Uterus (tissue), 4 donors: ENCODE data around the gene CDX1. TPM values are rescaled to one million over a fixed set of nuclear protein-coding genes. Genes with fewer than 3 reads are reported as not detected.

Experiments
- DNase-seq, 2 donors: peaks; one replicate each; pipeline ENCODE4 v3.0.0-alpha.2; 2019 to 2020
- H3K27ac ChIP-seq, 2 donors: fragments of 200-600 bp; sonication (generic); 1 replicate in 1 of 2; 2 replicates in 1 of 2; pipeline ENCODE4 v1.5.1; 2016 to 2018
- H3K27me3 ChIP-seq, 2 donors: fragments of 200-600 bp; sonication (generic); one replicate each; pipeline ENCODE4 v1.5.1; 2018 to 2019; ENCODE audit warnings: control low read depth in 1 of 2
- H3K36me3 ChIP-seq, 2 donors: fragments of 200-600 bp; sonication (generic); one replicate each; pipeline ENCODE4 v1.5.1; 2019; ENCODE audit warnings: control low read depth in 1 of 2
- H3K4me1 ChIP-seq, 2 donors: fragments of 200-600 bp; sonication (generic); one replicate each; pipeline ENCODE4 v1.5.1; 2018 to 2019; ENCODE audit warnings: control low read depth in 1 of 2
- H3K4me3 ChIP-seq, 2 donors: fragments of 200-600 bp; sonication (generic); 1 replicate in 1 of 2; 2 replicates in 1 of 2; pipeline ENCODE4 v1.5.1; 2018 to 2019; ENCODE audit warnings: mild to moderate bottlenecking in 1 of 2
- H3K9me3 ChIP-seq, 2 donors: fragments of 200-600 bp; sonication (generic); one replicate each; pipeline ENCODE4 v1.5.1; 2019; ENCODE audit warnings: control low read depth in 1 of 2
- POLR2A ChIP-seq, 2 donors: fragments of 450-650 bp; IDR thresholded peaks; one replicate each; pipeline ENCODE4 v1.6.1; 2016; ENCODE audit warnings: antibody characterized with exemption in 2 of 2, mild to moderate bottlenecking in 1 of 2, moderate library complexity in 1 of 2
- intact Hi-C: fragments of 100-400 bp; cut with DNase I; formaldehyde crosslinking; loops from one replicate; pipeline ENCODE4 v1.15.1; 2023; ENCODE audit warnings: low total_unique reads
- total RNA-seq, 4 donors: library from RNA; depleted of rRNA in 3 of 4; stranded (reverse); fragments of >200 nt in 3 of 4; gene quantifications; one replicate each; pipeline versions ENCODE4 v1.1.0 to v1.2.4, GENCODE V29; 2014 to 2023
- TF ChIP-seq, protein P1 (sequence below), 4 experiments: fragments of 200-600 bp in 2 of 4; fragments of 450-650 bp in 2 of 4; sonication (generic) in 2 of 4; IDR thresholded peaks; one replicate each; pipeline ENCODE4 v1.5.1; 2016 to 2019; ENCODE audit warnings: antibody characterized with exemption in 4 of 4, mild to moderate bottlenecking in 2 of 4, moderate library complexity in 1 of 4
- donor health status: DM: yes; HTN: yes; CAD: no.

CDX1 gene
- total RNA-seq, 4 donors from 2014 or later: 0.29 to 0.77 (median 0.38) TPM

DNA sequence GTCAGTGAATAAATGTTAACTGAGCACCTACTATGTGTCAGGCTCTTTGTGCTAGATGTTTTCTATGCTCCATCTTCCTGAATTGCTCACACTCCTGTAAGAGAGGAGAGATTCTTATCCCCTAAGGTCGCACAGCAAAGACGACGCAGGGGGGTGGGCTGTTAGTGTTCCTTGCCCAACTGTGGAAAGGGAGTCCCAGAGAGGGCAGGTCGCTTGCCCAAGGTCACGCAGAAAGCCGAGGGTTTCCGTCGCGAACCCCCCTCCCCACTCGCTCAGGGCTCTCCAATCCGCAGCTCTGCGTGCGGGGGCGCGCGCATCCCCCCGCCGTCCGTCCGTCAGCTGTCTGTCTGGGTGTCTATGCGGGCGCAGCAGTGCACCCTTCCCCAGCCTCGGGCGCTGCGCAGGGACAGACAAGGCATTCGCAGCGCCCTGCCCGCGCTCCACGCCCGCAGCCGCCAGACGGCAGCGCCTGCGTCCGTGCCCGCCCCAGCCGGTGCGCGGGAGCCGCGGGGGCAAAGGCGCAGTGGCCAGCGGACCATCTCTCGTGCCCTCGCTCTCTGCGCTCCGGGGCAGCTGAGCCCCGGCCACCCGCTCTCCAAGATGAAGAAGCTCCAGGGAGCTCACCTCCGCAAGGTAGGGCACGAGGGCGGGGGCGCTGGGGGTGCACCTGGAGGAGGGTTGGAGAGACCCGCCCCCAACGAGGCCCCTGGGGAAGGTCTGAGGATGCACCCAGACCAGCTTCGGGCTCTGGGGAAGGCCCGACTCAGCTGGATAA is 23.3 kb downstream of the CDX1 start, which contains the start of gene SLC6A7:
SLC6A7 (plus strand) TSS at position 335 of the 775 bp plus-strand sequence; CDS start at position 601, 266 bp downstream.
- no peak for DNase-seq
- Histone ChIP-seq H3K27ac (no peak within 1 kb of the TSS), H3K4me1 (peaks cover 0 to 4% of the 10 kb centered on the region in 2 donors), H3K4me3 (no peak within 1 kb of the TSS), H3K36me3 (no peaks in the 10 kb centered on the region), H3K27me3 (peaks cover 0 to 14% of the 10 kb centered on the region in 2 donors), H3K9me3 (no peaks in the 10 kb centered on the region)
- intact Hi-C loops: no loop called here
- TF ChIP-seq, protein P1, sequence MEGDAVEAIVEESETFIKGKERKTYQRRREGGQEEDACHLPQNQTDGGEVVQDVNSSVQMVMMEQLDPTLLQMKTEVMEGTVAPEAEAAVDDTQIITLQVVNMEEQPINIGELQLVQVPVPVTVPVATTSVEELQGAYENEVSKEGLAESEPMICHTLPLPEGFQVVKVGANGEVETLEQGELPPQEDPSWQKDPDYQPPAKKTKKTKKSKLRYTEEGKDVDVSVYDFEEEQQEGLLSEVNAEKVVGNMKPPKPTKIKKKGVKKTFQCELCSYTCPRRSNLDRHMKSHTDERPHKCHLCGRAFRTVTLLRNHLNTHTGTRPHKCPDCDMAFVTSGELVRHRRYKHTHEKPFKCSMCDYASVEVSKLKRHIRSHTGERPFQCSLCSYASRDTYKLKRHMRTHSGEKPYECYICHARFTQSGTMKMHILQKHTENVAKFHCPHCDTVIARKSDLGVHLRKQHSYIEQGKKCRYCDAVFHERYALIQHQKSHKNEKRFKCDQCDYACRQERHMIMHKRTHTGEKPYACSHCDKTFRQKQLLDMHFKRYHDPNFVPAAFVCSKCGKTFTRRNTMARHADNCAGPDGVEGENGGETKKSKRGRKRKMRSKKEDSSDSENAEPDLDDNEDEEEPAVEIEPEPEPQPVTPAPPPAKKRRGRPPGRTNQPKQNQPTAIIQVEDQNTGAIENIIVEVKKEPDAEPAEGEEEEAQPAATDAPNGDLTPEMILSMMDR (IDR thresholded peaks at IDR 0.05): no peak
- no peak for TF ChIP-seq POLR2A (IDR thresholded peaks at IDR 0.05)

- TF ChIP-seq, protein P1 (IDR thresholded peaks at IDR 0.05): no peak
- TF ChIP-seq POLR2A (IDR thresholded peaks at IDR 0.05): no peak
- Histone ChIP-seq H3K9me3 (no peaks in the 10 kb centered on the region), H3K4me1 (peaks cover 0 to 4% of the 10 kb centered on the region in 2 donors), H3K27ac (no peak overlapping the region), H3K4me3 (no peak overlapping the region), H3K27me3 (peaks cover 0 to 14% of the 10 kb centered on the region in 2 donors), H3K36me3 (no peaks in the 10 kb centered on the region)
- no peak for DNase-seq
- intact Hi-C loops: no loop called here
Measured at GRCh38 chr5:150190503-150190979, 24.0 kb downstream of the CDX1 start.

- H3K4me1 ChIP-seq: peaks cover 0 to 4% of the 10 kb centered on the region in 2 donors
- peaks cover 0 to 14% of the 10 kb centered on the region in 2 donors for H3K27me3 ChIP-seq
- no peaks in the 10 kb centered on the region for H3K36me3 ChIP-seq
- H3K27ac ChIP-seq: no peak overlapping the region
- H3K4me3 ChIP-seq: no peak overlapping the region
- DNase-seq: no peak
- H3K9me3 ChIP-seq: no peaks in the 10 kb centered on the region
- intact Hi-C loops: no loop called here
- TF ChIP-seq, protein P1 (IDR thresholded peaks at IDR 0.05): no peak
- no peak for TF ChIP-seq POLR2A (IDR thresholded peaks at IDR 0.05)
Measured at GRCh38 chr5:150190987-150191386, 24.4 kb downstream of the CDX1 start.

- no peak for DNase-seq
- Histone ChIP-seq H3K36me3 (no peaks in the 10 kb centered on the region), H3K27me3 (peaks cover 0 to 14% of the 10 kb centered on the region in 2 donors), H3K9me3 (no peaks in the 10 kb centered on the region), H3K4me3 (no peak overlapping the region), H3K27ac (no peak overlapping the region), H3K4me1 (peaks cover 0 to 4% of the 10 kb centered on the region in 2 donors)
- no peak for TF ChIP-seq POLR2A (IDR thresholded peaks at IDR 0.05)
- TF ChIP-seq, protein P1 (IDR thresholded peaks at IDR 0.05): no peak
- intact Hi-C loops: no loop called here
Measured at GRCh38 chr5:150192462-150192861, 25.9 kb downstream of the CDX1 start.
